ENCODE measurements around the gene SMPD3.

DNA sequence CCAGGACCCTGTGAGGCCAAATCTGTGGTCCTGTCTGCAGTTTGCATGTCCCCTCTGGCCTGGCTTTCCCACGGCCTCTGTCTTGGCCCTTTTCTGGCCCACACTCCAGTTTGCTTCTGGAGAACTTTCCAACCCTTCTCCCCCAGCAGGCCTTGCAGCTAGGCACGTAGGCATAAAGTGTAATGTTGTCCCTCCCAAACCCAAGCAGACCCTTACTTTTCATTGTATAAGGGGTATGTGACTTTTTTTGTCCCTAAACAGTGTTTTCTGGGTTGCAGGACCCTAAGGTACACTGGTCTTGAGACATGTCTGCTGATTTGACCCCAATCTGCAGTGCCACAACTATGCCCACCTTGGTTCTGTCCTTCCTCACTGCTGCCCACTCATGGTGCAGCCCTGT is 15.6 kb upstream of the SMPD3 start:
- no peak for TF ChIP-seq EZH2 (IDR thresholded peaks at IDR 0.05; ENCODE audit: borderline replicate concordance, low read depth, low read length, poor library complexity, severe bottlenecking)
- TF ChIP-seq, protein P1, sequence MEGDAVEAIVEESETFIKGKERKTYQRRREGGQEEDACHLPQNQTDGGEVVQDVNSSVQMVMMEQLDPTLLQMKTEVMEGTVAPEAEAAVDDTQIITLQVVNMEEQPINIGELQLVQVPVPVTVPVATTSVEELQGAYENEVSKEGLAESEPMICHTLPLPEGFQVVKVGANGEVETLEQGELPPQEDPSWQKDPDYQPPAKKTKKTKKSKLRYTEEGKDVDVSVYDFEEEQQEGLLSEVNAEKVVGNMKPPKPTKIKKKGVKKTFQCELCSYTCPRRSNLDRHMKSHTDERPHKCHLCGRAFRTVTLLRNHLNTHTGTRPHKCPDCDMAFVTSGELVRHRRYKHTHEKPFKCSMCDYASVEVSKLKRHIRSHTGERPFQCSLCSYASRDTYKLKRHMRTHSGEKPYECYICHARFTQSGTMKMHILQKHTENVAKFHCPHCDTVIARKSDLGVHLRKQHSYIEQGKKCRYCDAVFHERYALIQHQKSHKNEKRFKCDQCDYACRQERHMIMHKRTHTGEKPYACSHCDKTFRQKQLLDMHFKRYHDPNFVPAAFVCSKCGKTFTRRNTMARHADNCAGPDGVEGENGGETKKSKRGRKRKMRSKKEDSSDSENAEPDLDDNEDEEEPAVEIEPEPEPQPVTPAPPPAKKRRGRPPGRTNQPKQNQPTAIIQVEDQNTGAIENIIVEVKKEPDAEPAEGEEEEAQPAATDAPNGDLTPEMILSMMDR (conservative IDR thresholded peaks at IDR 0.05; ENCODE audit: low read depth, low read length), result no peak
